Neuronal stem cell (in vitro differentiated cells): ENCODE results near the gene GRAP.
"Not testable (repeated sequence)": the region's sequence is repeated elsewhere in the genome, so short reads cannot be mapped to it uniquely, and the experiment has no call there.

Source experiments
- DNase-seq: peaks from one replicate; pipeline ENCODE4 v3.0.0-alpha.2; 2013; ENCODE audit warnings: low spot score
- H2AFZ ChIP-seq: one replicate; pipeline ENCODE4 v1.6.1; 2013; ENCODE audit warnings: mild to moderate bottlenecking, low read length, inconsistent platforms
- H2AK5ac ChIP-seq: 2 replicates; pipeline ENCODE4 v1.6.1; 2013; ENCODE audit warnings: low read depth, mild to moderate bottlenecking, inconsistent platforms, low read length, moderate library complexity, mixed read lengths
- H2BK120ac ChIP-seq: 2 replicates; pipeline ENCODE4 v1.6.1; 2013; ENCODE audit warnings: low read depth, mild to moderate bottlenecking, inconsistent platforms, low read length, moderate library complexity, mixed read lengths
- H2BK12ac ChIP-seq: one replicate; pipeline ENCODE4 v1.6.1; 2013; ENCODE audit warnings: low read length, inconsistent platforms
- H2BK15ac ChIP-seq: 2 replicates; pipeline ENCODE4 v1.6.1; 2013; ENCODE audit warnings: mild to moderate bottlenecking, low read length, inconsistent platforms, mixed read lengths
- H2BK5ac ChIP-seq: one replicate; pipeline ENCODE4 v1.6.1; 2013; ENCODE audit warnings: inconsistent platforms, mild to moderate bottlenecking, low read length, moderate library complexity
- H3K14ac ChIP-seq: one replicate; pipeline ENCODE4 v1.6.1; 2013; ENCODE audit warnings: low read length, inconsistent platforms
- H3K18ac ChIP-seq: 2 replicates; pipeline ENCODE4 v1.6.1; 2013; ENCODE audit warnings: low read length, inconsistent platforms
- H3K23ac ChIP-seq: 2 replicates; pipeline ENCODE4 v1.6.1; 2013; ENCODE audit warnings: low read depth, mild to moderate bottlenecking, mixed read lengths, low read length, inconsistent platforms; ENCODE audit not compliant: poor library complexity
- H3K27ac ChIP-seq: replicated peaks from 3 replicates; pipeline ENCODE4 v1.5.1; 2013; ENCODE audit warnings: low read length, inconsistent platforms
- H3K27me3 ChIP-seq, 3 experiments: 2 replicates each; pipeline ENCODE4 v1.6.1; 2013; ENCODE audit warnings: low read length in 3 of 3, mild to moderate bottlenecking in 2 of 3, inconsistent platforms in 1 of 3, low read depth in 1 of 3, mixed read lengths in 1 of 3, moderate library complexity in 1 of 3; ENCODE audit not compliant: control insufficient read depth in 3 of 3, insufficient read depth in 3 of 3
- H3K36me3 ChIP-seq, 2 donors: replicated peaks in 1 of 2; 2 replicates each; pipeline ENCODE4 v1.6.1; 2013; ENCODE audit warnings: low read length in 2 of 2; ENCODE audit not compliant: control insufficient read depth in 2 of 2, insufficient read depth in 2 of 2
- H3K4ac ChIP-seq: 2 replicates; pipeline ENCODE4 v1.6.1; 2013; ENCODE audit warnings: inconsistent platforms, mild to moderate bottlenecking, low read length, moderate library complexity
- H3K4me1 ChIP-seq, 2 donors: 1 replicate in 1 of 2; 2 replicates in 1 of 2; pipeline ENCODE4 v1.6.1; 2013; ENCODE audit warnings: low read length in 2 of 2, low read depth in 1 of 2; ENCODE audit not compliant: control insufficient read depth in 2 of 2, insufficient read depth in 1 of 2
- H3K4me2 ChIP-seq: one replicate; pipeline ENCODE4 v1.6.1; 2013; ENCODE audit warnings: mild to moderate bottlenecking, low read length, inconsistent platforms; ENCODE audit not compliant: insufficient read depth, poor library complexity, severe bottlenecking
- H3K4me3 ChIP-seq, 2 donors: 2 replicates each; pipeline ENCODE4 v1.5.1; 2013; ENCODE audit warnings: low read length in 2 of 2, mild to moderate bottlenecking in 2 of 2, inconsistent platforms in 1 of 2, moderate library complexity in 1 of 2
- H3K79me1 ChIP-seq: one replicate; pipeline ENCODE4 v1.6.1; 2013; ENCODE audit warnings: low read depth, mild to moderate bottlenecking, inconsistent platforms, low read length, moderate library complexity
- H3K9ac ChIP-seq: one replicate; pipeline ENCODE4 v1.6.1; 2013; ENCODE audit warnings: mild to moderate bottlenecking, low read depth, low read length, inconsistent platforms; ENCODE audit not compliant: poor library complexity
- H3K9me3 ChIP-seq, 2 donors: replicated peaks in 1 of 2; 2 replicates each; pipeline versions ENCODE3 to v1.6.1; 2013; ENCODE audit warnings: low read length in 2 of 2, mild to moderate bottlenecking in 2 of 2, inconsistent platforms in 1 of 2, low read depth in 1 of 2, mixed read lengths in 1 of 2, moderate library complexity in 1 of 2; ENCODE audit not compliant: control insufficient read depth in 2 of 2, insufficient read depth in 1 of 2
- H4K8ac ChIP-seq: one replicate; pipeline ENCODE4 v1.6.1; 2013; ENCODE audit warnings: low read depth, mild to moderate bottlenecking, inconsistent platforms, low read length, moderate library complexity
- H4K91ac ChIP-seq: one replicate; pipeline ENCODE4 v1.6.1; 2013; ENCODE audit warnings: low read length, low read depth, mild to moderate bottlenecking, inconsistent platforms; ENCODE audit not compliant: poor library complexity
- WGBS, 2 donors: extraction: QIAGEN DNeasy Blood & Tissue Kit; methylation state at CpG; one replicate each; pipeline ENCODE4 v1.1.7; 2013; ENCODE audit warnings: missing lambda C conversion rate in 2 of 2, mixed read lengths in 1 of 2; ENCODE audit not compliant: insufficient read length in 2 of 2, insufficient replicate concordance in 1 of 2; ENCODE audit errors: extremely low coverage in 2 of 2; 5-methylcytosine and 5-hydroxymethylcytosine counted together

GRAP gene

DNA sequence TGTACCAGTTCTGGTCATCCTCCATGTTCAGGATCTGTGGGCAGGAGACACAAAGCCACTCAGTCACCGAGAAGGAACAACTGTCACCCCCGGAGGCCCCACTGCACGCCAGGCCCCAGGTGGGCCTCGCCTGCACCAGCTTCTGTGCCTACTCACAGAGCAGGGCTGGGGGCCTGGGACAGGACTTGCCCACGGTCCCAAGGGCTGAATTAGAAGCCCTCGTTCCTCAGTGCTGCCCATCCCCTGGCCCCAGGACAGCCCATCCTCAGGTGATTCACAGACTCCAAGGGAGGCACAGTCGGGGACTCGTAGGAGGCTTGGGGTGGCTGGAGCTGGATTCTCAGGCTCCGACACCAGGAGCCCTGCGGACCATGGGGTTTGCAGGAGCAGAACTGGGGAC lies 4.9 kb downstream of the GRAP start:
- H2AK5ac ChIP-seq, H2BK120ac ChIP-seq, H3K79me1 ChIP-seq, H4K91ac ChIP-seq, H3K14ac ChIP-seq, H2BK15ac ChIP-seq, H3K9ac ChIP-seq, H3K9me3 ChIP-seq, H3K4ac ChIP-seq, H3K18ac ChIP-seq, H2BK12ac ChIP-seq, H3K27ac ChIP-seq, H3K23ac ChIP-seq, H3K4me3 ChIP-seq, H2AFZ ChIP-seq, DNase-seq, H3K36me3 ChIP-seq, H3K4me2 ChIP-seq, H4K8ac ChIP-seq, H3K4me1 ChIP-seq, H3K27me3 ChIP-seq, H2BK5ac ChIP-seq: not testable (repeated sequence)
- WGBS, 2 donors = no CpG with 5 or more reads among the region's 10 CpGs

DNA sequence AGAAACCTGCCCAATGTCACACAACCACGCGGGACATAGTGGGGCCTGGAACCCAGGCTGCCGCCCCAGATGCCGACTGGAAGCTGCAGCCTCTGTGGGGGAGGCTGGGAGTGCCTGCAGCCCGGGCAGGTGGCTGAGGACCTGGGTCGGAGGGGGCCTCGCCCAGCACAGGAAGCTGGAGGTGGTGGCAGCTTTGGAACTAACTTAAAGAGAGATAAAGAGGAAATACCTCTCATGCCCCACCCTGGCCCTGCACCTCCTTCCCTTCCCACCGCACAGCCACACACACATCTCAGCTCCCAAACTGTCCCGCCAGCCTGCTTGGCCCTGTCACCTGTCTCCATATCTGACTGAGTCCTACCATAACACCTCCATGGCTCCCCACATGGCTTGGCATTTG lies 6.4 kb downstream of the GRAP start:
- not testable (repeated sequence) for H3K18ac ChIP-seq, H3K9ac ChIP-seq, H2BK5ac ChIP-seq, H2BK120ac ChIP-seq, H3K4me3 ChIP-seq, H3K4me2 ChIP-seq, H2AFZ ChIP-seq, H3K14ac ChIP-seq, H2BK15ac ChIP-seq, H3K27ac ChIP-seq, H3K9me3 ChIP-seq, H4K8ac ChIP-seq, H3K23ac ChIP-seq, H3K36me3 ChIP-seq, H3K4ac ChIP-seq, H3K4me1 ChIP-seq, DNase-seq, H3K27me3 ChIP-seq, H2BK12ac ChIP-seq, H3K79me1 ChIP-seq, H2AK5ac ChIP-seq, H4K91ac ChIP-seq
- no CpG with 5 or more reads among the region's 9 CpGs for WGBS, 2 donors

DNA sequence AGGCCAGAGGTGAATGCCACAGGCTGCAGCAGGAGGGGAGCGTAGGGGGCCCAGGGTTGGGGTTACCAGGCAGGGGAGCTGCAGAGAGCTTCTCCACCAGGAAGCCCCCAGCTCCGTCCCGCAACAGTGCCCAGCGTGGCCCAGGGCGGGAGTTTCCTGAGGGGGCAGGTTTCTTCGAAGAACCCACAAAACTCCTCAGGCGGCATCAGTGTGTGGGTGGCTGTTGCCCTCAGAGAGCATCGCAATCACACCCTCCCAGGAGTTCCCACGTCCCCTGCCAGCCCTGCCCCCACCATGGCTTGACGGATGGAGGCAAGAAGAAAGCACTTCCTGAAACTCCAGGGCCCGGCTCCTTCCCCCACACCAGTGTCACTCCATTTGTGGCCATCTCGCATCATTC lies 8.0 kb downstream of the GRAP start:
- H4K91ac ChIP-seq, H3K18ac ChIP-seq, H2BK12ac ChIP-seq, H3K9me3 ChIP-seq, H2AFZ ChIP-seq, DNase-seq, H3K14ac ChIP-seq, H3K4me1 ChIP-seq, H2BK120ac ChIP-seq, H3K23ac ChIP-seq, H3K4me3 ChIP-seq, H4K8ac ChIP-seq, H3K27ac ChIP-seq, H2AK5ac ChIP-seq, H3K79me1 ChIP-seq, H3K9ac ChIP-seq, H3K4ac ChIP-seq, H3K4me2 ChIP-seq, H3K36me3 ChIP-seq, H3K27me3 ChIP-seq, H2BK5ac ChIP-seq, H2BK15ac ChIP-seq: not testable (repeated sequence)
- no CpG with 5 or more reads among the region's 12 CpGs for WGBS, 2 donors

DNA sequence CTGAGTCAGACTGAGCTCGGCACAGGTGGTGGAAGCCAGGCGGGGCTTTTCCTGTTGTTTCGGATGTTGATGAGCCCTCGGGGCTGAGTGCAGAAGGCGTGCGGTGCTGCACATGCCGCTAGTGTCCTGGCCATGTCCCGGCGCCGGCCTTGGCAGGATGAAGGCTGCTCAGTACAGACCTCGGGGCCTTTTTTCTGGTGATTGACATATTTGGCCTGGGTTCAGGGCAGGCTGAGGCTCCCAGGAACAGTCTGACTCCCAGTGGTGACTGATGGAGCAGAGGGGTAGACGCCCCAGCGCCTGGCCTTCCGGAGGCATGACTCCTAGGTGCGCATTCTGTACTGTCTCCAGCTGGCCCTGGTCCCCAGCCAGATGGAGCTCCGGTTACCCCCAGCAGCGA lies 8.8 kb downstream of the GRAP start:
- not testable (repeated sequence) for H3K4me2 ChIP-seq, H4K91ac ChIP-seq, H2BK12ac ChIP-seq, H3K18ac ChIP-seq, H2BK120ac ChIP-seq, H2BK15ac ChIP-seq, DNase-seq, H3K27ac ChIP-seq, H3K23ac ChIP-seq, H2AK5ac ChIP-seq, H3K4me3 ChIP-seq, H3K4me1 ChIP-seq, H3K4ac ChIP-seq, H3K14ac ChIP-seq, H3K9me3 ChIP-seq, H3K36me3 ChIP-seq, H3K9ac ChIP-seq, H2AFZ ChIP-seq, H4K8ac ChIP-seq, H2BK5ac ChIP-seq, H3K27me3 ChIP-seq, H3K79me1 ChIP-seq
- no CpG with 5 or more reads among the region's 17 CpGs for WGBS, 2 donors
